Astrocyte (in vitro differentiated cells and primary cell): ENCODE data around the gene NFIA.

Source experiments
- CTCF ChIP-seq: IDR thresholded peaks from 2 replicates; pipeline ENCODE4 v1.5.1; 2011; ENCODE audit warnings: low read depth, mild to moderate bottlenecking, inconsistent platforms, low read length, moderate library complexity; ENCODE audit not compliant: insufficient read depth
- EZH2 ChIP-seq: IDR thresholded peaks from 2 replicates; pipeline ENCODE4 v1.6.1; 2012; ENCODE audit warnings: mild to moderate bottlenecking, low read length, inconsistent platforms; ENCODE audit not compliant: insufficient read depth

GRCh38 chr1:61201035-61201434, 118.7 kb downstream of the NFIA start:
- TF ChIP-seq CTCF, result no peak
- TF ChIP-seq EZH2, result no peak
